Measurements from ENCODE around the gene SEMA3E. TPM values are rescaled to one million over a fixed set of nuclear protein-coding genes. Genes with fewer than 3 reads are reported as not detected.
"Not testable (repeated sequence)": the region's sequence is repeated elsewhere in the genome, so short reads cannot be mapped to it uniquely, and the experiment has no call there.

Gene SEMA3E
- total and polyA plus RNA-seq, 4 donors: 1.0 to 23.5 (median 3.1) TPM

DNA sequence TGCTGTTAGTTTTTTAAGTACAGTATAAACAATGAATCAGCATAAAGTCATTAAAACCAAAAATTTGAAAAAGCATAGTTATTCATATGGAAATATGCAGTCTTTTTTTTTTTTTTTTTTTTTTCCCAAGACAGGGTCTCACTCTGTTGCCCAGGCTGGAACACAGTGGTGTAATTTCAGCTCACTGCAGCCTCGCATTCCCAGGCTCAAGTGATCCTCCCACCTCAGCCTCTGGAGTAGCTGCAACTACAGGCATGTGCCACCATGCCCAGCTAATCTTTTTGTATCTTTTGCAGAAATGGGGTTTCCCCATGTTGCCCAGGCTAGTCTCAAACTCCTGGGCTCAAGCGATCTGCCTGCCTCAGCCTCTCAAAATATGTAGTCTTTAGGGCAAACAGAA, 182.0 kb downstream of the SEMA3E start:
- Histone ChIP-seq H3K36me3 (ENCODE audit: control insufficient read depth in 4 of 4, insufficient read depth in 4 of 4, low read length in 4 of 4) (no peaks in the 10 kb centered on the region), H3K27ac (ENCODE audit: low read depth in 1 of 2, low read length in 1 of 2) (no peak overlapping the region), H3K9ac (ENCODE audit: insufficient read depth in 1 of 2, low read length in 2 of 2) (no peak overlapping the region), H3K27me3 (ENCODE audit: control insufficient read depth in 3 of 3, insufficient read depth in 3 of 3, low read length in 2 of 3) (no peaks in the 10 kb centered on the region), H3K4me3 (no peak overlapping the region), H3K9me3 (ENCODE audit: control insufficient read depth in 4 of 4, insufficient read depth in 3 of 4, low read length in 3 of 4) (no peaks in the 10 kb centered on the region), H3K4me1 (ENCODE audit: control insufficient read depth in 5 of 5, insufficient read depth in 5 of 5, low read length in 5 of 5) (no peaks in the 10 kb centered on the region)
- TF ChIP-seq, protein P1, sequence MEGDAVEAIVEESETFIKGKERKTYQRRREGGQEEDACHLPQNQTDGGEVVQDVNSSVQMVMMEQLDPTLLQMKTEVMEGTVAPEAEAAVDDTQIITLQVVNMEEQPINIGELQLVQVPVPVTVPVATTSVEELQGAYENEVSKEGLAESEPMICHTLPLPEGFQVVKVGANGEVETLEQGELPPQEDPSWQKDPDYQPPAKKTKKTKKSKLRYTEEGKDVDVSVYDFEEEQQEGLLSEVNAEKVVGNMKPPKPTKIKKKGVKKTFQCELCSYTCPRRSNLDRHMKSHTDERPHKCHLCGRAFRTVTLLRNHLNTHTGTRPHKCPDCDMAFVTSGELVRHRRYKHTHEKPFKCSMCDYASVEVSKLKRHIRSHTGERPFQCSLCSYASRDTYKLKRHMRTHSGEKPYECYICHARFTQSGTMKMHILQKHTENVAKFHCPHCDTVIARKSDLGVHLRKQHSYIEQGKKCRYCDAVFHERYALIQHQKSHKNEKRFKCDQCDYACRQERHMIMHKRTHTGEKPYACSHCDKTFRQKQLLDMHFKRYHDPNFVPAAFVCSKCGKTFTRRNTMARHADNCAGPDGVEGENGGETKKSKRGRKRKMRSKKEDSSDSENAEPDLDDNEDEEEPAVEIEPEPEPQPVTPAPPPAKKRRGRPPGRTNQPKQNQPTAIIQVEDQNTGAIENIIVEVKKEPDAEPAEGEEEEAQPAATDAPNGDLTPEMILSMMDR (IDR thresholded peaks at IDR 0.05; ENCODE audit: control extremely low read depth, extremely low read depth): no peak
- ATAC-seq (ENCODE audit: insufficient read depth, low FRiP score) (no peak), DNase-seq (no peak)
- 91 to 93% methylated on average over 2 of the region's 2 CpGs for WGBS, 2 donors

DNA sequence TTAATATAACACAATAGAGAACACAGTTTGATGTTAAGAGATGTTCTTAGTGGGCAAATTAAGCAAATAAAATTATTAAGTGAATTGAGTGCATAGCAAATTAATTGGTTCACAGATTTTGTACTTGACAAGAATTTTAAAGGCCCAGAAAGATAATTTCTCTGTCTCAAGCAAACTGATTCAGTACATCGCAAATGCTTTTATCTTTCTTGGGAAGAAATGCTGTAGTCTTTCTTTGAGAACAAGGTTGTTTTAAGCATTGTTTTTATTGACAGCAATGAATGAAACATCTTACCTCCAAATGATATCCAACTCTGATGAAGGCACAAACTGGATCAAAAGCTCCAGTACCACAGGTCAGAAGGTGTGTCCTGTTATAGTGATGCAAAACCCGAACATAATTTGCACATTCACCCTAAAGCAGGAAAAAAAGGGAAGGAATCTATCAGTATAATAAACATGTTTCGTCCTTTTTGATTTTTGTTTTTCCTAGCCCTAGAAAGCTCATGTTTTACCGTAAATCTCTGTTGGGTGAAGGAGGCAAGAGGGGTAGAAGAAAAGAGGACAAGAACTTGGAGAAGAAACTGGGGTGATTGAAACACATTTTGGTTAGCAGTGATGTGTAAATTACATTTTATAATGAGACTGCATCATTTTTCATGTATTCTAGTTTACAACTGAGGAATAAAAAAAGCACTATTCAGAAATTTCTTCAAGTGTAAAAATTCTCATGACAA, 182.6 kb downstream of the SEMA3E start:
- TF ChIP-seq, protein P1 (IDR thresholded peaks at IDR 0.05; ENCODE audit: control extremely low read depth, extremely low read depth): no peak
- no peak for DNase-seq
- no peak overlapping the region for H3K27ac ChIP-seq (ENCODE audit: low read depth in 1 of 2, low read length in 1 of 2)
- H3K4me1 ChIP-seq (ENCODE audit: control insufficient read depth in 5 of 5, insufficient read depth in 5 of 5, low read length in 5 of 5): no peaks in the 10 kb centered on the region
- WGBS, 2 donors: 77 to 81% methylated on average over 4 of the region's 4 CpGs
- no peak overlapping the region for H3K4me3 ChIP-seq
- no peaks in the 10 kb centered on the region for H3K36me3 ChIP-seq (ENCODE audit: control insufficient read depth in 4 of 4, insufficient read depth in 4 of 4, low read length in 4 of 4)
- H3K27me3 ChIP-seq (ENCODE audit: control insufficient read depth in 3 of 3, insufficient read depth in 3 of 3, low read length in 2 of 3): no peaks in the 10 kb centered on the region
- no peaks in the 10 kb centered on the region for H3K9me3 ChIP-seq (ENCODE audit: control insufficient read depth in 4 of 4, insufficient read depth in 3 of 4, low read length in 3 of 4)
- ATAC-seq (ENCODE audit: insufficient read depth, low FRiP score): no peak
- no peak overlapping the region for H3K9ac ChIP-seq (ENCODE audit: insufficient read depth in 1 of 2, low read length in 2 of 2)

DNA sequence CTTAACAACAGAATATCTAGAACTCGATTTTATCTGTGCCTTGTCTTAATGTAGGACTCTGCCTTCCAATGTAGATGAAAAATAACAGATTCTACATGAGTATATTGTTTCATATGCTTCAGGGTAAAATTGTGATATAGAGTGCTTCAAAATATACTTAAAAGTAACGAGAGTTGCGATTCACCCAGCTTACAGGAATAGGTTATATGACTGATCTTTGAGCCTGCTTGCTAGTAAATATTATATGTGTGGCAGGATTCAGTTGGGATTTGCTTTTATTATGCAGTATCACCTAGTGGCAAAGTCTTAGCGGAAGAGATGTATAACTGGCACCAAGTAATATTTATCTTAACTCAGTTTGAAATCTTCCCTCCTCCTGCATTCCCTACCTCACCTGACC, 183.3 kb downstream of the SEMA3E start:
- no peaks in the 10 kb centered on the region for H3K36me3 ChIP-seq (ENCODE audit: control insufficient read depth in 4 of 4, insufficient read depth in 4 of 4, low read length in 4 of 4)
- H3K4me3 ChIP-seq: no peak overlapping the region
- no peak for ATAC-seq (ENCODE audit: insufficient read depth, low FRiP score)
- no peak overlapping the region for H3K27ac ChIP-seq (ENCODE audit: low read depth in 1 of 2, low read length in 1 of 2)
- 92 to 94% methylated on average over 4 of the region's 4 CpGs for whole genome bisulfite sequencing, 2 donors
- no peaks in the 10 kb centered on the region for H3K9me3 ChIP-seq (ENCODE audit: control insufficient read depth in 4 of 4, insufficient read depth in 3 of 4, low read length in 3 of 4)
- no peak overlapping the region for H3K9ac ChIP-seq (ENCODE audit: insufficient read depth in 1 of 2, low read length in 2 of 2)
- no peaks in the 10 kb centered on the region for H3K27me3 ChIP-seq (ENCODE audit: control insufficient read depth in 3 of 3, insufficient read depth in 3 of 3, low read length in 2 of 3)
- no peaks in the 10 kb centered on the region for H3K4me1 ChIP-seq (ENCODE audit: control insufficient read depth in 5 of 5, insufficient read depth in 5 of 5, low read length in 5 of 5)
- DNase-seq: no peak
- TF ChIP-seq, protein P1 (IDR thresholded peaks at IDR 0.05; ENCODE audit: control extremely low read depth, extremely low read depth): no peak

DNA sequence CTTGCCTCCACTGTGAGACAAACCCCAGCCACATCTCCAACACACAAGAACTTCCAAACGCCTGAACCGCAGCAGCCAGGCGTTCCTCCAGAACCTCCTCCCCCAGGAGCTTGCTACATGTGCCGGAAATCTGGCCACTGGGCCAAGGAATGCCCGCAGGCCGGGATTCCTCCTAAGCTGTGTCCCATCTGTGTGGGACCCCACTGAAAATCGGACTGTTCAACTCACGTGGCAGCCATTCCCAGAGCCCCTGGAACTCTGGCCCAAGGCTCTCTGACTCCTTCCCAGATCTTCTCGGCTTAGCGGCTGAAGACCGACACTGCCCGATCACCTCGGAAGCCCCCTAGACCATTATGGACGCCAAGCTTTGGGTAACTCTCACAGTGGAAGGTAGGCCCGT, 187.1 kb downstream of the SEMA3E start:
- H3K27me3 ChIP-seq (ENCODE audit: control insufficient read depth in 3 of 3, insufficient read depth in 3 of 3, low read length in 2 of 3); H3K4me3 ChIP-seq; H3K36me3 ChIP-seq (ENCODE audit: control insufficient read depth in 4 of 4, insufficient read depth in 4 of 4, low read length in 4 of 4); DNase-seq; H3K9ac ChIP-seq (ENCODE audit: insufficient read depth in 1 of 2, low read length in 2 of 2); H3K27ac ChIP-seq (ENCODE audit: low read depth in 1 of 2, low read length in 1 of 2); H3K4me1 ChIP-seq (ENCODE audit: control insufficient read depth in 5 of 5, insufficient read depth in 5 of 5, low read length in 5 of 5); H3K9me3 ChIP-seq (ENCODE audit: control insufficient read depth in 4 of 4, insufficient read depth in 3 of 4, low read length in 3 of 4); ATAC-seq (ENCODE audit: insufficient read depth, low FRiP score): not testable (repeated sequence)
- WGBS, 2 donors: 74 to 82% methylated on average over 12 to 15 of the region's 15 CpGs

DNA sequence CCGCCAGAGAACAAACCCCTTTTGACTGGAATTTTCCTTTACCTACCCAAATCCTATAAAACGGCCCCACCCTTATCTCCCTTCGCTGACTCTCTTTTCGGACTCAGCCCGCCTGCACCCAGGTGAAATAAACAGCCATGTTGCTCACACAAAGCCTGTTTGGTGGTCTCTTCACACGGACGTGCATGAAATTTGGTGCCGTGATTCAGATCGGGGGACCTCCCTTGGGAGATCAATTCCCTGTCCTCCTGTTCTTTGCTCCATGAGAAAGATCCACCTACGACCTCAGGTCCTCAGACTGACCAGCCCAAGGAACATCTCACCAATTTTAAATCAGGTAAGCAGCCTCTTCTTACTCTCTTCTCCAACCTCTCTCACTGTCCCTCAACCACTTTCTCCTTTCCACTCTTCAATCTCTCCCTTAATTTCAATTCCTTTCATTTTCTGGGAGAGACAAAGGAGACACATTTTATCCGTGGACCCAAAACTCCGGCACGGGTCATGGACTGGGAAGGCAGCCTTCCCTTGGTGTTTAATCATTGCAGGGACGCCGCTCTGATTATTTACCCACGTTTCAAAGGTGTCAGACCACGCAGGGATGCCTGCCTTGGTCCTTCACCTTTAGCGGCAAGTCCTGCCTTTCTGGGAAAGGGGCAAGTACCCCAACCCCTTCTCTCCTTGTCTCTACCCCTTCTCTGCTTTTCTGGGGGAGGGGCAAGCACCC, 188.8 kb downstream of the SEMA3E start:
- not testable (repeated sequence) for H3K4me3 ChIP-seq; H3K36me3 ChIP-seq (ENCODE audit: control insufficient read depth in 4 of 4, insufficient read depth in 4 of 4, low read length in 4 of 4); H3K9ac ChIP-seq (ENCODE audit: insufficient read depth in 1 of 2, low read length in 2 of 2); H3K9me3 ChIP-seq (ENCODE audit: control insufficient read depth in 4 of 4, insufficient read depth in 3 of 4, low read length in 3 of 4); DNase-seq; H3K27ac ChIP-seq (ENCODE audit: low read depth in 1 of 2, low read length in 1 of 2); H3K4me1 ChIP-seq (ENCODE audit: control insufficient read depth in 5 of 5, insufficient read depth in 5 of 5, low read length in 5 of 5); ATAC-seq (ENCODE audit: insufficient read depth, low FRiP score); H3K27me3 ChIP-seq (ENCODE audit: control insufficient read depth in 3 of 3, insufficient read depth in 3 of 3, low read length in 2 of 3)
- WGBS, 2 donors: 52 to 70% methylated on average over 17 to 18 of the region's 18 CpGs

Data from lung (tissue), 12 donors.